GM21786 (cell line): ENCODE measurements around the gene DVL3.

Source experiments
- ATAC-seq: cut with Tn5 transposase; IDR thresholded peaks from one replicate; pipeline ENCODE4 v1.9.1; 2021; ENCODE audit not compliant: unreplicated experiment

The DVL3 gene

GRCh38 chr3:184209146-184209923 is 54.2 kb downstream of the DVL3 start:
- ATAC-seq: no peak

GRCh38 chr3:184211297-184211696 is 56.1 kb downstream of the DVL3 start:
- ATAC-seq: no peak

- no peak for ATAC-seq
Observed at GRCh38 chr3:184211718-184212117, 56.5 kb downstream of the DVL3 start.

GRCh38 chr3:184218814-184219213 is 63.6 kb downstream of the DVL3 start:
- ATAC-seq: no peak

- no peak for ATAC-seq
Observed at GRCh38 chr3:184222521-184222920, 67.3 kb downstream of the DVL3 start.
